A549 (cell line): Measurements from ENCODE around the gene ENTR1. TPM values are rescaled to one million over a fixed set of nuclear protein-coding genes. Genes with fewer than 3 reads are reported as not detected.

Experiments
- ATAC-seq, 2 experiments: fragments of 200-7000 bp in 1 of 2; fragments of >200 bp in 1 of 2; cut with Nextera tagmentation in 1 of 2; cut with Tn5 transposase in 1 of 2; 3 replicates each; pipeline versions ENCODE4 v1.8.0 to v1.9.1; 2018 to 2020; ENCODE audit warnings: mild to moderate bottlenecking in 1 of 2, moderate library complexity in 1 of 2
- CTCF ChIA-PET: fragments of 300-600 bp; sonication (Branson Sonifier 250); formaldehyde crosslinking; extraction: SDS; loops from one replicate; lab custom pipeline; 2021; ENCODE audit warnings: antibody characterized with exemption, inconsistent platforms; lab: Yijun Ruan, JAX
- POLR2A ChIA-PET: fragments of 350-600 bp; formaldehyde crosslinking; extraction: SDS; loops from one replicate; lab custom pipeline; 2021; ENCODE audit warnings: antibody characterized with exemption, inconsistent platforms; lab: Yijun Ruan, JAX
- DNase-seq, 2 experiments: peaks; one replicate each; pipeline versions ENCODE4 v3.0.0 to v3.0.0-alpha.2; 2011 to 2016; ENCODE audit warnings: low read depth in 1 of 2, low spot score in 1 of 2
- FAIRE-seq: peaks from 2 replicates; lab custom pipeline; 2011; peaks lifted over from hg19 to GRCh38; lab: Jason Lieb, UNC
- H3K27ac ChIP-seq, 2 experiments: fragments of >200 bp; sonication (Bioruptor Twin); formaldehyde crosslinking; 3 replicates each; pipeline ENCODE4 v1.5.1; 2016 to 2017
- H3K4me1 ChIP-seq: fragments of >200 bp; sonication (Bioruptor Twin); formaldehyde crosslinking; 3 replicates; pipeline ENCODE4 v1.6.1; 2016
- H3K4me2 ChIP-seq: fragments of >200 bp; sonication (Bioruptor Twin); formaldehyde crosslinking; 3 replicates; pipeline ENCODE4 v1.6.1; 2016
- H3K4me3 ChIP-seq: fragments of >200 bp; sonication (Bioruptor Twin); formaldehyde crosslinking; 3 replicates; pipeline ENCODE4 v1.5.1; 2016
- H3K9me3 ChIP-seq: fragments of >200 bp; sonication (Bioruptor Twin); formaldehyde crosslinking; 3 replicates; pipeline ENCODE4 v1.6.1; 2016
- BHLHE40 ChIP-seq: IDR thresholded peaks from 2 replicates; pipeline ENCODE4 v1.6.1; 2012; ENCODE audit warnings: low read depth, low read length, inconsistent platforms
- CEBPB ChIP-seq, 2 experiments: fragments of >200 bp in 1 of 2; sonication (Bioruptor Twin) in 1 of 2; formaldehyde crosslinking in 1 of 2; IDR thresholded peaks; 2 replicates each; pipeline ENCODE4 v1.6.1; 2012 to 2016
- EHF ChIP-seq: fragments of 250-450 bp; sonication (Bioruptor Pico); IDR thresholded peaks from 2 replicates; pipeline ENCODE4 v1.5.0; 2020; ENCODE audit warnings: mild to moderate bottlenecking
- EP300 ChIP-seq, 2 experiments: fragments of >200 bp; sonication (Bioruptor Twin); formaldehyde crosslinking; IDR thresholded peaks; 2 replicates in 1 of 2; 3 replicates in 1 of 2; pipeline ENCODE4 v1.6.1; 2016 to 2017
- ESRRA ChIP-seq: fragments of 150-350 bp; IDR thresholded peaks from 2 replicates; pipeline ENCODE4 v1.6.1; 2014; ENCODE audit warnings: mild to moderate bottlenecking, low read length, borderline replicate concordance
- FOSL2 ChIP-seq, 2 experiments: fragments of 450-650 bp in 1 of 2; fragments of >200 bp in 1 of 2; sonication (Bioruptor Twin) in 1 of 2; formaldehyde crosslinking; IDR thresholded peaks; 2 replicates each; pipeline versions ENCODE4 v1.5.0 to v1.6.1; 2016 to 2020; ENCODE audit warnings: mild to moderate bottlenecking in 1 of 2, moderate library complexity in 1 of 2
- HOXA7 ChIP-seq: fragments of 250-450 bp; sonication (Bioruptor Pico); IDR thresholded peaks from 2 replicates; pipeline ENCODE4 v1.5.0; 2020; ENCODE audit warnings: mild to moderate bottlenecking, moderate library complexity
- JUN ChIP-seq, 2 experiments: fragments of >200 bp; sonication (Bioruptor Twin); formaldehyde crosslinking; IDR thresholded peaks; 2 replicates in 1 of 2; 3 replicates in 1 of 2; pipeline ENCODE4 v1.6.1; 2016 to 2017
- JUNB ChIP-seq: fragments of >200 bp; sonication (Bioruptor Twin); formaldehyde crosslinking; IDR thresholded peaks from 2 replicates; pipeline ENCODE4 v1.6.1; 2016
- KDM5A ChIP-seq: fragments of 200-600 bp; sonication (generic); IDR thresholded peaks from 2 replicates; pipeline ENCODE4 v1.6.1; 2016; ENCODE audit warnings: antibody characterized with exemption, mild to moderate bottlenecking
- NR3C1 ChIP-seq: fragments of >200 bp; sonication (Bioruptor Twin); formaldehyde crosslinking; IDR thresholded peaks from 3 replicates; pipeline ENCODE4 v1.6.1; 2017
- PHF8 ChIP-seq: fragments of 200-600 bp; sonication (generic); IDR thresholded peaks from 2 replicates; pipeline ENCODE4 v1.6.1; 2016; ENCODE audit warnings: low read depth, mild to moderate bottlenecking, antibody characterized with exemption, moderate library complexity, borderline replicate concordance
- RAD21 ChIP-seq, 2 experiments: fragments of >200 bp in 1 of 2; sonication (Bioruptor Twin) in 1 of 2; formaldehyde crosslinking in 1 of 2; IDR thresholded peaks in 1 of 2; conservative IDR thresholded peaks in 1 of 2; 2 replicates in 1 of 2; 3 replicates in 1 of 2; pipeline ENCODE4 v1.6.1; 2012 to 2018; ENCODE audit warnings: inconsistent platforms in 1 of 2
- RCOR1 ChIP-seq: fragments of 150-350 bp; IDR thresholded peaks from 2 replicates; pipeline ENCODE4 v1.6.1; 2014; ENCODE audit warnings: antibody characterized with exemption, low read length, low read depth
- RFX5 ChIP-seq: fragments of 450-650 bp; IDR thresholded peaks from 2 replicates; pipeline ENCODE4 v1.7.1; 2014; ENCODE audit warnings: antibody characterized with exemption, mild to moderate bottlenecking, moderate library complexity
- RNF2 ChIP-seq: fragments of 200-600 bp; sonication (generic); IDR thresholded peaks from 2 replicates; pipeline ENCODE4 v1.6.1; 2016; ENCODE audit warnings: low read depth, mild to moderate bottlenecking, antibody characterized with exemption, moderate library complexity, borderline replicate concordance
- SMC3 ChIP-seq: fragments of >200 bp; sonication (Bioruptor Twin); formaldehyde crosslinking; IDR thresholded peaks from 3 replicates; pipeline ENCODE4 v1.6.1; 2018; ENCODE audit warnings: inconsistent platforms
- ZC3H11A ChIP-seq: fragments of 450-650 bp; IDR thresholded peaks from 2 replicates; pipeline ENCODE4 v1.6.1; 2014; ENCODE audit warnings: antibody characterized with exemption, mild to moderate bottlenecking
- ZFP36 ChIP-seq: fragments of 450-650 bp; IDR thresholded peaks from 2 replicates; pipeline ENCODE4 v1.6.1; 2014; ENCODE audit warnings: borderline replicate concordance; ENCODE audit not compliant: partially characterized antibody
- ZSCAN20 ChIP-seq: fragments of 250-450 bp; sonication (Bioruptor Pico); IDR thresholded peaks from 2 replicates; pipeline ENCODE4 v1.8.0; 2022; ENCODE audit warnings: mild to moderate bottlenecking, moderate library complexity
- WGBS: methylation state at CpG from one replicate; pipeline ENCODE4 v1.1.6; 2017; ENCODE audit errors: missing lambda C conversion rate; 5-methylcytosine and 5-hydroxymethylcytosine counted together
- polyA plus RNA-seq, 4 experiments: library from polyadenylated mRNA; depleted of rRNA in 3 of 4; stranded (reverse); fragments of >200 nt; fragmentation: RNase III in 1 of 4; extraction: RNeasy Plus Mini Kit Qiagen cat#74134 plus additional on column Dnase treatment in 1 of 4; gene quantifications; 2 replicates in 3 of 4; 3 replicates in 1 of 4; pipeline ENCODE4 v1.2.3, GENCODE V29; 2011 to 2017
- TF ChIP-seq, protein P1 (sequence below): fragments of >200 bp; sonication (Bioruptor Twin); formaldehyde crosslinking; IDR thresholded peaks from 3 replicates; pipeline ENCODE4 v1.6.1; 2016
- TF ChIP-seq, protein P2 (sequence below): fragments of 150-350 bp; IDR thresholded peaks from 2 replicates; pipeline ENCODE4 v1.6.1; 2014; ENCODE audit warnings: low read depth, mild to moderate bottlenecking, low read length
- TF ChIP-seq, protein P3 (sequence below): IDR thresholded peaks from 2 replicates; pipeline ENCODE4 v1.6.1; 2012
- TF ChIP-seq, protein P4 (sequence below): fragments of >200 bp; sonication (Bioruptor Twin); formaldehyde crosslinking; IDR thresholded peaks from 2 replicates; pipeline ENCODE4 v1.6.1; 2016
- TF ChIP-seq, protein P5 (sequence below): IDR thresholded peaks from 2 replicates; pipeline ENCODE4 v1.6.1; 2012; ENCODE audit warnings: low read depth, borderline replicate concordance
- TF ChIP-seq, protein P6 (sequence below): fragments of 200-600 bp; sonication (generic); IDR thresholded peaks from 2 replicates; pipeline ENCODE4 v1.6.1; 2016; ENCODE audit warnings: antibody characterized with exemption, mild to moderate bottlenecking, moderate library complexity

The ENTR1 gene
- polyA plus RNA-seq, 2 of the 4 experiments (the other 2 are of a cell fraction), result 63.8 to 75.8 TPM

DNA sequence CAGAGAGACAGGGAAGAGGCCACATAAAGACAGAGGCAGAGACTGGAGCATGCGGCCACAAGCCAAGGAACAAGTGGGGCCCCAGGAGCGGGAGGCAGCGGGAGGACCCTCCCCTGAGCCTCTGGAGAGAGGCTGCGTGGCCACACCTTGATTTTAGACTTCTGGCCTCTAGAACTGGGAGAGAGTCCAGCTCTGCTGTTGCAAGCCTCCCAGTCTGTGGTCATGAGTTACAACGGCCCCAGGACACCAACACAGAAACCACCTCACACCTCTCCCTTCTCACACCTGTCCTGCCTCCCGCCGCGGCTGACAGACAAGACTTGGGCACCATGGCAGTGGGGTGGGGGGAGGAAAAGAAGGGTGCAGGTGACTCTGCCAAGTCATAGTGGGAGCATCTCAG, 27.0 kb upstream of the ENTR1 start:
- H3K27ac ChIP-seq, result peak overlapping the region in 1 of 2 experiments; percentile 99; a peak in 3 of 6 replicates
- POLR2A ChIA-PET, result no interaction called here
- 79% methylated on average over 8 of the region's 8 CpGs for WGBS
- no peak for FAIRE-seq
- ATAC-seq, result no peak
- no peaks in the 10 kb centered on the region for H3K9me3 ChIP-seq
- no peak for DNase-seq
- peaks cover 17% of the 10 kb centered on the region for H3K4me1 ChIP-seq
- TF ChIP-seq ZC3H11A, result no peak
- no peak for TF ChIP-seq HOXA7 (CRISPR knock-in tag)
- TF ChIP-seq RNF2, result no peak
- no peak for TF ChIP-seq NR3C1
- no peak for TF ChIP-seq RCOR1
- no peak for TF ChIP-seq JUN (IDR thresholded peaks at IDR 0.05)
- CTCF ChIA-PET, result interaction anchor here (1.8 to 4.2 kb wide), 3 partner anchors 10 to 21 kb away, joined by 5 to 30 read pairs (median 6); no protein-coding TSS in a partner anchor
- H3K4me2 ChIP-seq, result peak overlapping the region; percentile 76
- peak overlapping the region; percentile 86; the same call in 2 of the 3 replicates for H3K4me3 ChIP-seq

DNA sequence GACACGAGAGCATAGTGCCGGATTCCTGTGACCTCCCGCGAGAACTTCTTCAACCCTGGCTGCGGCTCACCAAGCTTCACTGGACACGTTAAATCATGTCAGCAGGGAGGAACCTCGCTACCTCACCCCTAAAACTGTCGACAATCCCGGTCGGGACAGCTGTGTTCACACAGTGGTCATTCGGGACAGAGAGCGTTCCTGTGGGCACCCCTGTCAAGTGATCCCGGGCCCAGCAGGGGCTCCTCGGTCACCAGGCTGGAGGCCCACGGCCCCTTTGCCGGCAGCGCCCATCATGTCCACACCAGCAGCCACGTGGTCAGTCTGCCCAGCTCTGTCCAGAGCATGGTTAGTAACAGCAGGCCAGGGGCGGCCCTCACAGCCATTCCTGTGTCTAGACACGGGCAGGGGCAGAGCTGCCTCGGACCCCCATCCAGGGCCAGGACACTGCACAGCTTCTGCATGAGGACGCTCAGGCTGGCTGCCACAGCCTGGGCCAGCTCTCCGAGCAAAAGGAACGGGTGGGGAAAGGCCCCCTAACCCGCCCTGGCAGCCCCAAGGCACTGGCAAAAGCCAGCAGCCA, 25.7 kb upstream of the ENTR1 start:
- ChIA-PET POLR2A (no interaction called here), CTCF (interaction anchor here (0.8 to 1.8 kb wide), 4 partner anchors 11 to 73 kb away, joined by 3 read pairs; no protein-coding TSS in a partner anchor)
- WGBS, result 95% methylated on average over 16 of the region's 25 CpGs
- Histone ChIP-seq H3K27ac (no peak overlapping the region), H3K4me3 (no peak overlapping the region), H3K4me1 (peaks cover 17% of the 10 kb centered on the region), H3K9me3 (no peaks in the 10 kb centered on the region), H3K4me2 (no peak overlapping the region)
- TF ChIP-seq RNF2, result no peak
- TF ChIP-seq, protein P1, sequence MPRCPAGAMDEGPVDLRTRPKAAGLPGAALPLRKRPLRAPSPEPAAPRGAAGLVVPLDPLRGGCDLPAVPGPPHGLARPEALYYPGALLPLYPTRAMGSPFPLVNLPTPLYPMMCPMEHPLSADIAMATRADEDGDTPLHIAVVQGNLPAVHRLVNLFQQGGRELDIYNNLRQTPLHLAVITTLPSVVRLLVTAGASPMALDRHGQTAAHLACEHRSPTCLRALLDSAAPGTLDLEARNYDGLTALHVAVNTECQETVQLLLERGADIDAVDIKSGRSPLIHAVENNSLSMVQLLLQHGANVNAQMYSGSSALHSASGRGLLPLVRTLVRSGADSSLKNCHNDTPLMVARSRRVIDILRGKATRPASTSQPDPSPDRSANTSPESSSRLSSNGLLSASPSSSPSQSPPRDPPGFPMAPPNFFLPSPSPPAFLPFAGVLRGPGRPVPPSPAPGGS, result no peak
- TF ChIP-seq BHLHE40, result no peak
- no peak for TF ChIP-seq HOXA7 (CRISPR knock-in tag)
- TF ChIP-seq PHF8, result no peak
- no peak for TF ChIP-seq CEBPB (IDR thresholded peaks at IDR 0.05)
- TF ChIP-seq, protein P2, sequence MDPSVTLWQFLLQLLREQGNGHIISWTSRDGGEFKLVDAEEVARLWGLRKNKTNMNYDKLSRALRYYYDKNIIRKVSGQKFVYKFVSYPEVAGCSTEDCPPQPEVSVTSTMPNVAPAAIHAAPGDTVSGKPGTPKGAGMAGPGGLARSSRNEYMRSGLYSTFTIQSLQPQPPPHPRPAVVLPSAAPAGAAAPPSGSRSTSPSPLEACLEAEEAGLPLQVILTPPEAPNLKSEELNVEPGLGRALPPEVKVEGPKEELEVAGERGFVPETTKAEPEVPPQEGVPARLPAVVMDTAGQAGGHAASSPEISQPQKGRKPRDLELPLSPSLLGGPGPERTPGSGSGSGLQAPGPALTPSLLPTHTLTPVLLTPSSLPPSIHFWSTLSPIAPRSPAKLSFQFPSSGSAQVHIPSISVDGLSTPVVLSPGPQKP, result no peak
- TF ChIP-seq ZFP36, result no peak
- no peak for TF ChIP-seq RFX5
- TF ChIP-seq, protein P3, sequence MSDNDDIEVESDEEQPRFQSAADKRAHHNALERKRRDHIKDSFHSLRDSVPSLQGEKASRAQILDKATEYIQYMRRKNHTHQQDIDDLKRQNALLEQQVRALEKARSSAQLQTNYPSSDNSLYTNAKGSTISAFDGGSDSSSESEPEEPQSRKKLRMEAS, result no peak
- TF ChIP-seq, protein P4, sequence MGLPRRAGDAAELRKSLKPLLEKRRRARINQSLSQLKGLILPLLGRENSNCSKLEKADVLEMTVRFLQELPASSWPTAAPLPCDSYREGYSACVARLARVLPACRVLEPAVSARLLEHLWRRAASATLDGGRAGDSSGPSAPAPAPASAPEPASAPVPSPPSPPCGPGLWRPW, result no peak
- no peak for TF ChIP-seq EP300 (IDR thresholded peaks at IDR 0.05)
- ATAC-seq, result no peak
- no peak for DNase-seq
- FAIRE-seq, result no peak

DNA sequence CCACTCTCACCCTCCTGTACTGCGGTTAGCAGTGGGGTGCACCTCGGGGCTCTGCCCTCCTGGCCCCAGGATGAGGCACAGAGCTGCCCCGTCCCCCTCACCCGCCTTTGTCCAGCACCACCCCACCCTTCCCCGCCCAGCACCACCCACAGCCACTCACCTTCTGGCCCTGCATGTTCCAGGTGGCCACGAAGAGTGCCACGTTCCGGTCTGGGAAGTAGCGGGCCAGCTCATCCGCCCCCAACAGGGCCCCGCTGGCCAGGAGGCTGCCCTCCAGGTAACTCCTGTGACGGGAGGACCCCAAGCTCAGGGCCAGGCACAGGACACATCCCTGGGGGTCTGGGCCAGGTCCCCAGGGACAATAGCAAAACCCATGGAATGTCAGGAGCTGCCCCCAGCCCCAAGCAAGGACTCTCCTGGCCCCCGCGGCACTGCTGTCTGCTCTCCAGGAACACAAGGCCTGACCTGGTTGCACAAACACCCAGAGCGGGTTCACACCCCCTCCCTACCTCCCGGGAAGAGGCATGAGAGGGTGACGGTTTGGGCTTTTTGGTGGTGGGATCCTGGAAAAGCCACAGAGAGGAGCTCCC, 24.3 kb upstream of the ENTR1 start:
- H3K4me1 ChIP-seq, result peaks cover 13% of the 10 kb centered on the region
- FAIRE-seq (no peak), DNase-seq (no peak), ATAC-seq (no peak)
- no peak overlapping the region for H3K4me3 ChIP-seq
- ChIA-PET CTCF (interaction anchor here (1.0 to 1.9 kb wide), 6 partner anchors 10 to 192 kb away, joined by 3 to 9 read pairs (median 4); no protein-coding TSS in a partner anchor), POLR2A (no interaction called here)
- 87% methylated on average over 7 of the region's 17 CpGs for WGBS
- H3K4me2 ChIP-seq, result no peak overlapping the region
- H3K9me3 ChIP-seq, result no peaks in the 10 kb centered on the region
- no peak overlapping the region for H3K27ac ChIP-seq
- TF ChIP-seq, protein P5, sequence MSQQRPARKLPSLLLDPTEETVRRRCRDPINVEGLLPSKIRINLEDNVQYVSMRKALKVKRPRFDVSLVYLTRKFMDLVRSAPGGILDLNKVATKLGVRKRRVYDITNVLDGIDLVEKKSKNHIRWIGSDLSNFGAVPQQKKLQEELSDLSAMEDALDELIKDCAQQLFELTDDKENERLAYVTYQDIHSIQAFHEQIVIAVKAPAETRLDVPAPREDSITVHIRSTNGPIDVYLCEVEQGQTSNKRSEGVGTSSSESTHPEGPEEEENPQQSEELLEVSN, result no peak
- TF ChIP-seq ESRRA (no peak), FOSL2 (IDR thresholded peaks at IDR 0.05) (no peak), FOSL2 (CRISPR knock-in tag; IDR thresholded peaks at IDR 0.05) (no peak), EHF (no peak), RNF2 (no peak), RAD21 (conservative IDR thresholded peaks at IDR 0.05 in 1 of 2, IDR thresholded peaks at IDR 0.05 in 1 of 2) (no peak), ZSCAN20 (CRISPR knock-in tag) (no peak), JUNB (no peak), SMC3 (no peak), RCOR1 (no peak), KDM5A (no peak), ZFP36 (no peak)
- TF ChIP-seq, protein P6, sequence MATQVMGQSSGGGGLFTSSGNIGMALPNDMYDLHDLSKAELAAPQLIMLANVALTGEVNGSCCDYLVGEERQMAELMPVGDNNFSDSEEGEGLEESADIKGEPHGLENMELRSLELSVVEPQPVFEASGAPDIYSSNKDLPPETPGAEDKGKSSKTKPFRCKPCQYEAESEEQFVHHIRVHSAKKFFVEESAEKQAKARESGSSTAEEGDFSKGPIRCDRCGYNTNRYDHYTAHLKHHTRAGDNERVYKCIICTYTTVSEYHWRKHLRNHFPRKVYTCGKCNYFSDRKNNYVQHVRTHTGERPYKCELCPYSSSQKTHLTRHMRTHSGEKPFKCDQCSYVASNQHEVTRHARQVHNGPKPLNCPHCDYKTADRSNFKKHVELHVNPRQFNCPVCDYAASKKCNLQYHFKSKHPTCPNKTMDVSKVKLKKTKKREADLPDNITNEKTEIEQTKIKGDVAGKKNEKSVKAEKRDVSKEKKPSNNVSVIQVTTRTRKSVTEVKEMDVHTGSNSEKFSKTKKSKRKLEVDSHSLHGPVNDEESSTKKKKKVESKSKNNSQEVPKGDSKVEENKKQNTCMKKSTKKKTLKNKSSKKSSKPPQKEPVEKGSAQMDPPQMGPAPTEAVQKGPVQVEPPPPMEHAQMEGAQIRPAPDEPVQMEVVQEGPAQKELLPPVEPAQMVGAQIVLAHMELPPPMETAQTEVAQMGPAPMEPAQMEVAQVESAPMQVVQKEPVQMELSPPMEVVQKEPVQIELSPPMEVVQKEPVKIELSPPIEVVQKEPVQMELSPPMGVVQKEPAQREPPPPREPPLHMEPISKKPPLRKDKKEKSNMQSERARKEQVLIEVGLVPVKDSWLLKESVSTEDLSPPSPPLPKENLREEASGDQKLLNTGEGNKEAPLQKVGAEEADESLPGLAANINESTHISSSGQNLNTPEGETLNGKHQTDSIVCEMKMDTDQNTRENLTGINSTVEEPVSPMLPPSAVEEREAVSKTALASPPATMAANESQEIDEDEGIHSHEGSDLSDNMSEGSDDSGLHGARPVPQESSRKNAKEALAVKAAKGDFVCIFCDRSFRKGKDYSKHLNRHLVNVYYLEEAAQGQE, result no peak
